GM19035 (cell line): Measurements from ENCODE around the gene RASGRF2.

ENCODE experiments used
- ATAC-seq: cut with Tn5 transposase; IDR thresholded peaks from one replicate; pipeline ENCODE4 v1.9.1; 2021; ENCODE audit not compliant: unreplicated experiment

The RASGRF2 gene

DNA sequence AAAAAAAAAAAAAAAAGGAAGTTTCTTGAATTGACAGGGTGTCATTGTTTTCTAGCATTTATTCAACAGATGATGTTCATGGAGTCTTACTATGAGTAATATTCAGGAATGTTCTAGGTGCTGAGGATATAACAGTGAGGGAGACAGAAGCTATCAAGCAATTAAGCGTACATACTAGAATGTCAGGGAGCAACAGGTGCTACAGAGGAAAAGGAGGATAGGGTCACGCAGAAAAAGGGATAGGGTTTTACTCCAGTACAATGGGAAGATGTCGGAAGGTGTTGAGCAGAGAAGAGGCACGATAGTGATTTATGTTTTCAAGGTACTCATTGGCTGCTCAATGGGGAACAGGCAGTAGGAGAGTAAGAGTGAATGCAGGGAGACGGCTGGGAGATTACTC, 6.6 kb upstream of the RASGRF2 start:
- no peak for ATAC-seq

DNA sequence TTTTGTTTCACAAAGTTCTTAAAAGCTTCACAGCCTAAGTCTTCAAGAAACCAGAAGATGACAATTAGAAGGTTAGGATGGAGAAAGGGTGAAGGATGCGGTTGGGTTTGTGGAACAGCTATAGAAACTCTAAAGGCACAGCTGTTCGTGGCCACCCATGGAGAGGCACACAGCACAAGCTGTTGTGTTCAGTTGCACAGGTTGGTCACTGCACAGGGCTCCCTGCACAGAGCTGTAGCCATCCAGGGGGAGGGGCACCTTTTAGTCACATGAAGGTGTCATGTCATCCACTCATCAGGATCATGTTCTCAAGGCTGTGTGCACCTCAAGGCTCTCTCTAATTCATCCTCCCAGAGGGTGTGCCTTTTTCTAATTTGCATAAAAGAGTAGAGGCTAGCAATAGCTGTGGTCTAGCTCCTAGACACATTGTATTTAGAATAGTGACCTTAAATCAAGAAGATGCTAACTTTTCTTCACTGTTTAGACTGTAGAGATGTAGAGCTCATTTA, 5.0 kb upstream of the RASGRF2 start:
- no peak for ATAC-seq

DNA sequence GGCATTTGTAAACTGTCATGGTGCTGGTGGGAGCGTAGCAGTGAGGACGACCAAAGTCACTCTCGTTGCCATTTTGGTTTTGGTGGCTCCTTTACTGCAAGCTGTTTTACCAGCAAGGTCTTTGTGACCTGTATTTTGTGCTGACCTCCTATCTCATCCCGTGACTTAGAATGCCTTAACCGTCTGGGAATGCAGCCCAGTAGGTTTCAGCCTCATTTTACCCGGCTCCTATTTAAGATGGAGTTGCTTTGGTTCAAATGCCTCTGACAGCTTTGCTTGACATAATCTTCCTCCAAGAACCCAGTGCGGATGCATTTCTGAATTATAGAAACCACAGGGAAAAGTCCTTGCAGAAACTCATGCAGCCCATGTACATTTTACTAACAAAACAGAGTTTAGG, 3.9 kb upstream of the RASGRF2 start:
- ATAC-seq, result no peak

DNA sequence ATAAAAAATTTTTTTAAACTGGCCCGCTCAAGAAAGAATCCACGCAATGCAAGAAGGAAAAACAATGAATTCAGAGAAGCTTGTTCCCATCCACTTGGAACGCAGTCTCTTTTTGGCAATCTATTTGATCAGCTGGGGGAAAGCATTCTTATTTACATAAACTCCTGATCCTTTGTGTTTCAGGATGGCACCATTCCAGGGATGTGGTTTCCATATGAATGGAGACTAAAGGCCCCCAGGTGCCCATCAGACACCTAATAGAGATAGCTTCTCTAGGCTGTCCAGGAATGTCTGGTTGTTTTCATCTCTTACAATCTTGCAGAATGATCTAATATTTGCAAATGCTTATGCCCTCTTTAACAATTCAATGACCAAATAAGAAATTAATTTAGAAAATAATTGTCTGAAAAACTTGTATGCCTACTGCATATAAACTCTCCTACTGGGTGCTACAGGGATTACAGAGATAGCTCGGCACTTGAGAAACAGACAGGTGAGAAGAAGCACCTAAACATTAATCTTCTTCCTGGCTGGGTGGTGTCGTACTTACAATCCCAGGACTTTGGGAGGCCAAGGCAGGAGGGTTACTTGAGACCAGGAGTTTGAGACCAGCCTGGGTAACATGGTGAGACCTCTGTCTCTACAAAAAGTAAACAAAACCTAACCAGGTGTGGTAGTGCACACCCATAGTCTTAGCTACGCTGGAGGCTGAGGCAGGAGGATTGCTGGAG, 3.0 kb upstream of the RASGRF2 start:
- no peak for ATAC-seq

DNA sequence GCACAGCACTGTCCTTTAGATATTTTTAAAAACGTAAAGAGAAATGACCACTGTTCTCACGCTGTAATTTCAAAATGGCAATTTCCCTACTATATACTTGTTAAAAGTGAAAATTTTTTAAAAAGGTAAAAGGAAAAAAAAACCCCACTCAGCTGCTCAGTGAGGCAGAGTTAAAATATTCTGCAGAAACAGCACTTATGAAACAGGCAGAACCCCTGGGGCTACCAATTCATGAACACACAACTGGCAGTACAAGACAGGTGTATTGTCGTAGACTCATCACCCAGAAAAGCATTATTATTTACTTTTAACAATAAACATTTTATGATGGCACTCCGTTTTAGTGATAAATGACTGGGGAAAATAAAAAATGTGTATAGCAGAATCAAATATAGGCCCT, 1.5 kb upstream of the RASGRF2 start:
- ATAC-seq, result no peak

DNA sequence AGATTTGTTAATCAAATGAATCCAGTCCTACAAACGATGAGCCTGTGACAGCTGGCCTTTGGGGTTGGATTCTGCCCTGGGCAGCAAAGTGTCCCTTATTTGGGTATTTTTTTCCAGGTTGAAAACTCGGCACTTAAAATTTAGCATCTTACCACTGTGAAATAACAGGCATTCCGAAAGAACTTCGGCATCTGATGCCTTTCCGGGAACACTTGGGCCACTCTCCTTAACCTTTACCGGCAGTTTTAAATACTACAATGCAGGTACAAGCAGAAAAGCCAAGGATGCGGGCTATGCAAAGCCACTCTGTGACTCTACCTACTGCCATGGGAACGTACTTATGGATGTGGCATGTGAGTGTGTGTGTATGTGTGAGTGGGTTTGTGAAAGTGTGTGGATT, 1.0 kb upstream of the RASGRF2 start:
- no peak for ATAC-seq

DNA sequence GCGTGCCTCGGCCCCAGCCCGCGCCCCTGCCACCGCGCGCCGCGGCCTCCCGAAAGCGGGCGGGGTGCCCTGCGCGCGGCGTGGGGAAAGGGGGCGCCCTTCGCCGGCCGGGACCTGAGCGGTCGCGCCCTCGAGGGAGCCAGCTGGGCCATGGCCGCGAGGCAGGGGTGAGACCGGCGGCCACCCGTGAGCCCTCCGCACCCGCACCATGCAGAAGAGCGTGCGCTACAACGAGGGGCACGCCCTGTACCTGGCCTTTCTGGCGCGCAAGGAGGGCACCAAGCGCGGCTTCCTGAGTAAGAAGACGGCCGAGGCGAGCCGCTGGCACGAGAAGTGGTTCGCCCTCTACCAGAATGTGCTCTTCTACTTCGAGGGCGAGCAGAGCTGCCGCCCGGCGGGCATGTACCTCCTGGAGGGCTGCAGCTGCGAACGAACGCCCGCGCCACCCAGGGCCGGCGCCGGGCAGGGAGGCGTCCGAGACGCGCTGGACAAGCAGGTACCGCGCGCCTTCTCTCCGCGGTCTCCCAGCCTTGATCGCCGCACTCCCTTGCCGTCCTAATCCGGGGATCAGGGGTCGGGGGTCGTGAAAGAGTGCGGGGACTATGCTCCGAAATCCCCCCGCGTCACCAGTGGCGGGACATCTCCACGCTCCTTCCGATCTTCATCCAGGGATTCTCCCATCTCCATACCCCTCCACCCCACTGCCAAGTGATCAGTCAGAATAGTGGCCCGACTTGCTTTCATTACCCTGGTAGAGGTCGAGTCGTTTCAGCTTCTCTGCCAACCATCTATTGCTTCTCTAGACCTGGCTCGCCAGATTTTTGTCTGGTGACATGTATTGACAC, 590 bp downstream of the RASGRF2 start:
- ATAC-seq, result no peak

DNA sequence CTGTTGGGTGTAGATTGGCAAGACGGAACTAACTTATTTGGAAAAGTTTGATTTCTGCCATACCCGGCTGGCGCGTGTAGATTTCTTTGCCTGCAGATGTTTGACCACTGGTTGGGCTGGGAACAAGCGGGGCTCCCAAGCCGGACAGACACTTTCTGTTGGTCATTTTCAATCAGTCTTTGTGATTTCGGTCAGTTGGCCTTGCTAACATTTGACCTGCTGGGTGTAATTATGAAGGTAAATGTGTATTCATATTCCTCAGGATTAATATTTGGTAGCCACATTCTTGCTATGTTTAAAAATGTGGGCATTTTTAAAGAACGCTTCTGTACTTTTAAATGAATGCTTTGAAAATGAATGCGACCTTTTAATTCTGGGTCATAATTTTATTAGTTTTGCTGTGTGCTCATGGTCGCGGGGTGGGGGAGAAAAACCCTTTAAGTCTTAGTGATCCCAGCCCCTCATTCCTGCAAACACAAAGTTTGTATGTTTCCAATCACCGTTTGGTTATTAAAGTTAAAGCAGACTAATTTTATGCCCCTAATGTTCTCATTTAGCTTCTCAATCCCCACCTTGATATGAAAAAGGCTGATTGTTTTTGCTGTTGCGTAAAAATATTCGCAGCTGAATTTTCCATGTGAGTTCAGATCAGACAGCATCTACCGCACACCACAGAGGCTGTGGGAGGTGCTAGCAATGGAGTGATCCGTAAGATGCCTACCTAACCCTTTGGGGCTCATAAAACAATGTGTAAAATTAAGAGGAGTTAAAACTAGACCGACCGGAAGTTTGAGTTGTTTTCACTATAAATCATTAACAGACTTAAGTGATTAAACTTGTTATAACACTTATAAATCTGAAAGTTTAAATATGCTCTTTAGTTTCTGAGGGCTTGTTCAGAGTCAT, 1.5 kb downstream of the RASGRF2 start:
- no peak for ATAC-seq

DNA sequence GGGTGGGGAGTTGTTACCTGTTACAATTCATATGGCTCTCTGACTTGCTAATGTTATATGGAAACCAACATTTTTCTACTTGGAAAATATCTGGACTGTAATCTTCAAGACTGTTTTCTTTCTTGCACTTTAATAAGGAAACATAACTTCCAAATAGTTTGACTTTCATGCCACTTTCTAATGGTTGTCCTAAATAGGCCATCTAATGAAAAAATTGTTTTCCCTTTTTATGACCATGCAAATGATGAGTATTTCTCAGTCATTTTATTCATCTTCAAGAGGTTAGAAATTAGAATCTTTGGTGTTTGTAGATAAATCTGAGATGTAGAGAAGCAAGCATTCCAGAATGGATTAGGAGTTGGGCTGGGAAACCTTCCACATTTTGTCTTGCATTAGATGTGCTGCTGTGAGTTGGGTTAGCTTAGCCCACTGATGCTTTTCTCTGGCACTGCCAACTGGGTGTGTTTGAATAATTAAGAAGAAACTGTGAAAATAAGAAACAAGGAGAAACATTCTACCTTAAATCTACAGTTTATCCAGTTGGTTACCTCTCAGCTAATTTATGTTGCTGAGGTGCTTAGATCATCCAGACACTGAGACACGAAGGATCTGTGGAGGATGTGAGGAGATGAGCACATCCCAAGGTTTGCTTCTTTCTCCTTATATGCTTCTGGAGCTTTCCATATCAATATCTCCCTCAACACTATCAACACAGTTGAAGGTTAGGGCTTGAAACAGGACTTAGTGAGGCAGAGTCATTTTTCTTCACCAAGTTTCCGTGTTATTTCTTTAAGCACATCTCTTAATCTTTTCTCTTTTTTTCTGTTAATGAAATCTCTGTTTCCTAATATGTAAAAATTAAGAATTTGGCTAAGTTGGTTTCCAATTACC, 2.7 kb downstream of the RASGRF2 start:
- no peak for ATAC-seq

DNA sequence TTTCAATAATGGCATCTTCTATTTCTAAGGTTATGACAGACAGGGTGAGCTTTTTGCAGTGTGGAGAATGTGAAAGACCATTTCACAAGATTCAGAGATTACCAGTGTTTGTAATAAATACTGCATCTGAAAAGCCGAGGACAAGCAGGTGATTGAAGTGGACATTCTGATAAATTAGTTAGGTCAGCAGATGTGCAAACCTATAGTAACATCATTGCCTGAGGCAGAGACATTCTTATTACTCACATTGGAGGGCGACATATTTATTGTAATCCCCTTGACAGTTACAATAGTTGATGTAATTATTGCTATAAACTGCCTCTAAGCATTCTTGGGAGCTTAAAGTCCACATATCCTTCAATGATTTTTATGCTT, 3.3 kb downstream of the RASGRF2 start:
- no peak for ATAC-seq

DNA sequence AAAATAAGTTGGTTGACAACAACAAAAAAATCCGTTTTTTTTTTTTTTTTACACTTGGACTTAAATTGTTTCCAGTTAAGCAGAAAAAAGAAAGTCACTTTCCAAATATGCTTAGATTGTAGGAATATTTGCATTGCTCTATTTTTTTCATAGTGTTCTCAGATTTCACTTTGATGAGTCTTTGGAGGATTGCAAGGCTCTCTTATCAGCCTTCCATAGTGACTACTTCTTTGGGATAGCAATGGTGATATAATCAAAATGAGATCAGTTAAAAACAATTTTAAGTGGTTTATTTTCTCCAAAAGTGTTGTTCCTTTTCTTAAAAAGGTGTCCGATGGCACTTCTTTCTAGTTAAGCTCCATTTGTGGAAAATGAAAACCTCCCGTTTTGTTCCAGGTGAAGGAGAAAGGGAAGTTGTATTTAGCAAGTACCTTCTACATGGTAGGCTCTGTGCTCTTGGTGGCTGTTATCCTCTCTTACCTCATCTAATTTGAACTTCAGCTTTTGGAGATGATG, 3.9 kb downstream of the RASGRF2 start:
- no peak for ATAC-seq

DNA sequence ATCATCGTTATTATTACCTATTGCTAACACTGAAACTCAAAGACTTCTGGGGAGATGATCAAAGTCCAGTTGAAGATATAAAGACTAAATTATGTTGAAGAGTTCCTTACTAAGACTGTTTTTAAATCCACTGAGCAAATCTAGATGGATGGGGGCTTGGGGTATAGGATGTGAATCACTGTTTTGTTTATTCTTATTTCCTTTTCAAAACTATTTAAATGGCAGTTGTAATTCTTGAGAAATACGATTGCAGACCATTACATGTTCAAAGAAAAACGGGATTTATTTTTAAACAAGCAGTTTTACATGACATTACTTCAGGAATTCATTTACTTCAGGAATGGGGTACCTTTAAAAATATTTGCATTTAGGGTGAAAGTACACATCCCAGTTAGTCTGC, 4.3 kb downstream of the RASGRF2 start:
- ATAC-seq, result no peak

DNA sequence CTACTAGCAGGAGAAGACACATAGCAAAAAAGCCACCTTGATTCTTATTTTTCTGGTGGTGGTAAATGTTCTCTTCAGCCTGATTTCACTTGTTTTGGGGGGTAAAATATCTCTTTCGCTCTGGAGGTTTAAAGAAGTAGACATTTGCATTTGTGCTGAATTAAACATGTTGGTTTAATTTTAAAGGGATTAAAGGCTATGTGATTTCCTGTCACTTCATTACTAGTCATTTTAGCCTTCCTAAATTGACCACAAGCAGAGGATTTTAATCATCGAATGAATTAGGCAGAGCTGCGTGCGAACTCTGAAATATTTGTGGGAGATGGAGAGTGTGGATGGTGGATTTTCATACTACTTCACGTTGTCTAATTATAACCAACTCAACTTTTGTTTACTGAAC, 4.8 kb downstream of the RASGRF2 start:
- ATAC-seq, result no peak

DNA sequence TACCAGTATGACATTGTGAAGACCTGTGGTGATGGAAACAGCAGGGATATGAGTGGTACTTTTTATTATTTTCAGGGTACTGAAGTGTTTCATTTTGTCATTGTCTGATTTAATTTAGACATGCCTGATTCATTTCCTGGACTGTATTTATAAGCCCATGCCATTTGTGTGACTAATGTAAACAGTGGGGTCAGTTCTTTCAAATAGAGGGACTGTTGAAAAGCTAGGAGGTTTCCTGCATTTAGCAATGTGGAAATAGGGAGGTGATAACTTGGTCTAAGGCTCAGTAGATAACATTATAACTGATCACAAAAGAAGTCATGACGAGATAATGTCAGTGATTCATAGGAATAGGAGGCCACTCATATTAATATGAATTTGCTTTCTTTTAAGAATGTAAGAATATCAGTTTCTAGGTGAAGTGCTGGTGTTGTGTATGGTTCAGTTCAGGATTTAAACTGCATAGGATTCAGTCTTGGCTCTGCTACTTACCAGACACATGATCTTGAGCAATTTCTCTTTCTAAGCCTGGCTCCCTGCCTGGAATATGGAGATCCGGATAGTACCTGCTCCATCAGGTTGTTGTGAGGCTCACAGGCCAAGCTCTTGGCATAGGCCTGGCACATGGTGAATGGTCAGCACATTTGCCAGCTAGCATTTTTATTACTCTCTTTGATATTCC, 7.5 kb downstream of the RASGRF2 start:
- no peak for ATAC-seq

DNA sequence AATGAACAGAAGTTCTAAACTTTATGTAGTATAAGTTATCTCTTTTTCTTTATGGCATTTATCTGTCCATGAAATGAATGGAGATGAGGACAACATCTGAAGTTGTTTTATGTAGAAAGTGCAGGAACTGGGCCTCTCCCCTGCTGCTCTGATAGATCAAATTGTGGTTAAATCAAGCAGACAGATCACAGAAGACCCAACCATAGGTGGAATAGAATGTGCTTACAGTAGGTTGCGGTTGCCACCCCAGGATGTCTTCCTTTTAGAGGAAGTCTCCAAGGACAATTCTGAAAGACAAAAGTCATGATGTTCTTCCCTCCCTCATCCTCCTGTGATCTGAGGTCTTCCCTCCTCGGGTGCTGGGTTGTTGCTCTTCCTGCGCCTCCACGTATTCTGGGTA, 12.9 kb downstream of the RASGRF2 start:
- ATAC-seq, result no peak

DNA sequence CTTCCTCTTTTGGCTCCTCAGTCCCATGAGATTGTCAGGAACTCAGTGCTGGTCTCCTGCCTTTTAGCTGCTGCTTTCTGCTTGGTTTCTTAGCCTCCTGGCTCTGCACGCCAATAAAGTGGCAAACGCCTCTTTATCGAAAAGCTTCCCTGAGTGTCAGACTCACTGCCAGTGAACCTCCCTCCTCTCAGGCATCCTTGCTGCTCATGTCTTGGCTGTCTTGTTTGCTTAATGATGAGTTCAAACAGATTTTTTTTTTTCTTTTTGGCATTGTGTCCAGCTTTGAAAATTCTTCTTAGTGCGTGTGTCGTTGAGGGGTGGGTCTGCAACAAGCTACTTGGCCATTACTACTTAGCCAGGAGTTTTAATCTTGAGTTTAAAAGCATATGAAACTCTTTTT, 14.9 kb downstream of the RASGRF2 start:
- ATAC-seq, result no peak

DNA sequence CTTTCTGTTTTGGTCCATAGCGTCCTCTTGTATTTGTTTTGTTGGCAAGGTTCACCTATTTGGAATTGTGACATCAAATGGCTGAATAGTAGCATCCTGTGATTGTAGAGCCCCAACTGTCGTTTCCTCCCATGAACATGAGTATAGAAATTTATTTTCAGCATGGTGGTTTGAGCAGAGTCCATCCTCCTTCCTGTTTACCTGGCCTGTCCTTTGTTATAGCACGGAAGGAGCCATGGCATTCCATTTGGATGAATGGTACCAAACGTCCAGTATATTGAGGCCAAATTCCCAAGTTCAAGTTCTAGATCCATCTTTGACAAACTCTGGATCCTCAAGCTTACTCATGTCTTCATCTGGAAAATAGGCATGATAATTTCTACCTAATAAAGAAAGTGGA, 16.8 kb downstream of the RASGRF2 start:
- ATAC-seq, result no peak

DNA sequence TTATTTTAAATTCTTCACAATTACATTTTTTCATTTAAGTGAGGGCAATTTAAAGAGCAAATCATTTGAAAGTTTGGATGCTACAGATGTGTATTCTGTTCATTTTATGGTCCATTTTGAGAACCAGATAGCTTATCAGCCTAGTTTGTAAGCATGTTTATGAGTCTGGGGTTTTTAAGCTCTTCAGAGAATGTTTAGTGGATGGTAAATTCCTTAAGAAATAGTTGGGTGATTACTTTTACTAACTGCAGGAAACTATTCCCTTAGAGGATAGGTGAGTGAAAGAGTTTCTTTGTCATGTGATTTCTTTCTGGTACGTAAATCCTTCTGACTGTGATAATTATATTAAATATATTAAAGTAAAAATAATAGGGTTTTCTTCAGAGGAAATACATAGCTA, 17.6 kb downstream of the RASGRF2 start:
- no peak for ATAC-seq

DNA sequence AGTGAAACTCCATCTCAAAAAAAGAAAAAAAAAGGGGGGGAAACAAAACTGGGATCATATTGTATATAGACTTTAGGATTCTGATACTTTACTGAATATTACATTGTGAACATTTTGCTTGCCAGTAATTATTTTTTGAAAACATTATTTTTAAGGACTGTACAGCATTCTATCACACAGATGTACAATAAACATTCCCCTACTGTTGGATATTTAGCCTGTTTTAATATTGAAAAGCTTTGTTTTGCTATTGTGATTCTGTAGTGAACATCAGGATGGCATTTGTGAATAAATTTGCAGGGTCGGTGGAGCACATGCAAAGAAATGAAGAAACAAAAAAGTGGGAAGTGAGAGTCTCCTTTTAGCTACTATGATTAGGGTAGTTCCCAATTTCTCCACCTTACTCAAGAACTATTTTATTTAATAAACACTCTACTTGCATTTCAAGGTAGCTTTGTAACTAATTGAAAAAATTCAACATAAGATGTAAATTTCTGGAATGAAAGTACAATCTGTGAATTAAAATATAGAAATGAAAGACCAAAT, 18.7 kb downstream of the RASGRF2 start:
- ATAC-seq, result no peak
